NCI-H345 treated with DMSO at 0.1 percent for 48 hours (cell line): ENCODE results near the gene MKS1.

Experiments used
- DNase-seq: peaks from one replicate; lab custom pipeline; 2025; ENCODE audit not compliant: unreplicated experiment; lab: John Stamatoyannopoulos, UW

MKS1 gene

GRCh38 chr17:58245428-58246103 is 26.5 kb upstream of the MKS1 start:
- DNase-seq = no peak

- no peak for DNase-seq
Measured at GRCh38 chr17:58244963-58245362, 25.9 kb upstream of the MKS1 start.

DNA sequence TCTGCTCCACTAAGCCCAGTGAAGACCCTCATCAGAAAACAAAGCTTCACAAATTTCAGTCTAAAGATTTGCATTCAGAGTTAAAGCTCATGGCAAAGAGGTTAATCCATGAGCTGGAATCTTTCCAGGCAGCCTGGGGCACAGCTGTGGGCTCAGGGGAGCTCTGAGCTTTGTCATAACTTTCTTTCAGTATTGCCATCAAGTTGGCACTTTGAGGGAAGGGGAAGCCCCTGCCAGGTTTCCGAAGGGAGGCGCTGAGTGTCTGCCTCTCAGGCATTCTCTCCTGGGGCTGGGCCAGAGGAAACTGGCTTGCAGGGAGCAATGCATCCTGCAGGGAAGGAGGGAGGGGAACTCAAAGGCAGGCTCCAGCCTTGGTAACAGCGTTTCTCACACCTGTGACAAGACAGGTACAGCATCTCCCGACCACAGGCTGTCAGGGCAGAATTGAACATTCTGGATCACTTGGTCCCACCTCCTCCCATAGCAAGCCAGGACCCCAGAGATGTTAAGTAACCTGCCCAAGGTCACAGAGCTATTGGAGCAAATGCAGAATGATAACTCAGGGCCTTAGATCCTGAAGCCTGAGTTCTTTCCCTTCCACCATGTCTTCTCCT is 23.2 kb upstream of the MKS1 start:
- no peak for DNase-seq

GRCh38 chr17:58239987-58240386 is 20.9 kb upstream of the MKS1 start:
- no peak for DNase-seq

DNA sequence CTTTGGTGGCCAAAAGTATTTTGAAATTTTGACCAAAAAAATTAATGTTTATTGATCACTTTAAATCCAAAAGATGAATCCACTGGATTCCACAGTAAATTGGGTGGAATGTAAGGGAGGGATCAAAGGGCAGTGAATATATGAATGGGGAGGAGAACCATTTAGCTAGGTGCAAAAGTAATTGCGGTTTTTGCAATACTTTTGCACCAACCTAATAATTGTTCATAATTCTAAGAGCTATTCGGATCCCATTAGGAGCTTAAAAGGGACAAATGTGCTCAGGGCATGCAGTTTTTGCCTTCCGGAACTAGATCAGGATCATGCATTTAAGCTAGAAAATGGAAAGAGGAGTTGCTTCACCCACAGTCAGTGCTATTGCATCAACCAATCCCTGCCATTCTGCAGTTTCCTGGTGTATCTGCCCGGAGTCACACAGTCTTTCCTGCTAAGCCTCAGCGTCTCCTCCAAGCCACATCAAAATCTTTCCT is 19.1 kb upstream of the MKS1 start, which contains the start of gene LPO:
Gene LPO (plus strand): TSS at position 438 of the 488 bp plus-strand sequence. CDS start 4,396 bp downstream, outside the sequence.
- no peak for DNase-seq

DNA sequence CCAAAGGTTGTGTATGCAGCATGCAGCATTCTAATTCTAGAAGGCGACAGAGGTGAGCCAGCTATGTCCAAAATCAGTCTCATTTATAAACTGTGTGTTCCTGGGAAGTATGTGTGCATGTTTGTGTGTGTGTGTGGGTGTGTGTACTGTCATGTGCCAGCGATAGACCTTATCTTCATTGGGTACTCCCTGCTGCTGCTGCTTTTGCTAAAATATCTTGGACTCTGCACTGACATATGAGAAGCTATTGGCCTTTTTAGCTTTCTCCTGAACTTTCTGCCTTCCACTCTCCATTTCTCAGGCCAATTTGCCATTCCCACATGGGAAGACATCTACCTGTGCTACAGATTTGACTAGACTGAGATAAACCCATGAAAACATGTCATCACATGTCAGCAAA is 17.3 kb upstream of the MKS1 start:
- no peak for DNase-seq

- DNase-seq = no peak
Measured at GRCh38 chr17:58235821-58236220, 16.8 kb upstream of the MKS1 start.

DNA sequence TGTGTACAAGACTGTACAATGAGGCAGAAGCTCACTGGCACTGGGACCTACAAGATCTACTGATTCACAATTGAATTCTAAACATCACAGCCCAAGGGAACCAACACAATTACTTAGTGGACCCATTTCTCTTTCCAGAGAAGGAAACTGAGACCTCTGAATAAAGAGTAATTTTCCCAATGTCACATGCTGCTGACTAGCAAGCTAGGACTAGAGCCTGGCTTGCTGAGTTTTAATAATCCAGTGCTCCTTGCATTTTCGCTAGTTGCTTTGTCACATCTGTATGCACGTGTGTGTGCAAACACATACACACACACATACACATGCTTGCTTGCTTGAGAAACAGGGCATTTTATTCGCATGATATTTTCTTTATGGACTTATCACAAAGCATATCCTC is 15.5 kb upstream of the MKS1 start:
- no peak for DNase-seq

DNA sequence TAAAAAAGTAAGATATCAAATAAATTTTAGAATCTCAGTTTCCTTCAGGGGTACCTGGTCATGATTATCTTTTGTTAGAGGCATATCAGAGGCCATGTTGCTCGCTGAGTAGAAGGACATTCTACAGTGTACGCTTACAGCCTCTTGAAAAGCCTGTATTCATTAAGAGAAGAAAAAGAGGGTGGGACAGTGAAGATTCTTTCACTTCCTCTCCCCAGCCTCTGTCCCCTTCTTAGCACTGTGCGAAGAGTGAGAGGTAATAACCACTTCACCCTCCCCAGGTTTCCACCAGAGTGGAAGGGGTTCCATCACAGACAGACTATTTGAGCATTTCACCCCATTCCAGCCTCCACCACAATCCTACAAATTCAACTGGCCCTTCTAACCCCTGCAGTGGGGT is 14.5 kb upstream of the MKS1 start:
- DNase-seq = no peak

DNA sequence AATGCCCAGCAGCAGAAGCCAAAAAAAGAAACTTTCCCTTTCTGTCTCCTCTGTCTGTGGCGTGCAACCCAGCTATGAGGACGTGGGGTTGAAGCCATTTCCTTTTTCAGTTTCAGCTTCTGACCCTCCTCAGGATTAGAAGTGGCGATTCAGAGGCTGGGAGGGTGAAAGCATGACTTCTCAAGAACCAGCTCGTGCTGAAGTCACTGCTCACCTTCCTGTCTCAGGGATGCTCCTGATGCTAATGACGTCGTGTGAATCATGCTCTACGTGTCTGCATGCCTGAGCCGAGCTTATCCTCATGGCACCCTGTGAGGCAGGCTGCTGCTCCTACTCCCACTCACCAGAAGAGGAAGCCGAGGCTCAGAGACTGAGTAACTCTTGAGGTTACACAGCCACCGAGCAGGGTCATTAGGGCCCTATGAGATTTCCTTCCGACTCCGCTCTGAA is 13.7 kb upstream of the MKS1 start:
- DNase-seq = no peak

GRCh38 chr17:58231641-58232040 is 12.6 kb upstream of the MKS1 start:
- no peak for DNase-seq

GRCh38 chr17:58229881-58230280 is 10.8 kb upstream of the MKS1 start:
- no peak for DNase-seq

- DNase-seq = no peak
Measured at GRCh38 chr17:58229384-58229783, 10.3 kb upstream of the MKS1 start.

GRCh38 chr17:58228679-58229078 is 9.6 kb upstream of the MKS1 start:
- DNase-seq = no peak

DNA sequence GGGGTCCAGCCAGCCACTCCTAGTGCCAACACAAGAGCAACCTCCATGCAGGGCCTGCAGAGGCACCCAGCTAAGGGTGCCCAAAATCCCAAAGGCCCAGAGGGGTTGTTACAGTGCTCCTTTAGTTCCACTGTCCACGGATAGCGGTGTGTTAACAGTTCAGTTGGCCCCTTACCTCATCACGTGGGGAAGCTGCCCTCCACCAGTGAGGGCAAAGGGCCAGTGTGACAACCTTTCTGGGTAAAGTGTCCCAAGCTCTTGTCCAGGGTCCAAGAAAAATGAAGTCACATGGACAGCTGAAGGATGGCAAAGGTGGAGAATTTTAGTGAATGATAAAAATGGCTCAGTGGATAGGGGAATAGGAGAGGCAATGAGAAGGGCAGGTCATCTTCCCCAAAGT is 8.7 kb upstream of the MKS1 start:
- DNase-seq = no peak

GRCh38 chr17:58224315-58224714 is 5.3 kb upstream of the MKS1 start:
- DNase-seq = no peak

DNA sequence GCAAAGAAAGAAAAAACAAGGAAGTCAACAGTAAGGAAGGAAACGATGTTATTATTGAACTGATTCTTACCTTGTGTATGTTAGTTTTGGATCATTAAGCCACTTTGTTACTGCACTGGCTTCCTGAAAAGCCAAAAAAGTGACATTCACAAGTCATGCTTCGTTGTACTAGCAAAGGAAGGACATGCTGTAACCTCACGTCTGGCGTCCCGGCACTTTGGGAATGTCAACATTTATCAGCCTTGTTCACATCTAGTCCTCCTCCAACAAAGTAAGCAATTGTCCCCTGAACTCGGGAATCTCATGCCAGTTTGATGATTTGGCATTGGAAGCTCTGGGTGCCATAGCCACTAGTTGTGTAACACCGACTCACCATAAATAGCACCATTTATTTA is 731 bp upstream of the MKS1 start:
- DNase-seq = no peak

- no peak for DNase-seq
Measured at GRCh38 chr17:58217766-58218165, 1.3 kb downstream of the MKS1 start.

DNA sequence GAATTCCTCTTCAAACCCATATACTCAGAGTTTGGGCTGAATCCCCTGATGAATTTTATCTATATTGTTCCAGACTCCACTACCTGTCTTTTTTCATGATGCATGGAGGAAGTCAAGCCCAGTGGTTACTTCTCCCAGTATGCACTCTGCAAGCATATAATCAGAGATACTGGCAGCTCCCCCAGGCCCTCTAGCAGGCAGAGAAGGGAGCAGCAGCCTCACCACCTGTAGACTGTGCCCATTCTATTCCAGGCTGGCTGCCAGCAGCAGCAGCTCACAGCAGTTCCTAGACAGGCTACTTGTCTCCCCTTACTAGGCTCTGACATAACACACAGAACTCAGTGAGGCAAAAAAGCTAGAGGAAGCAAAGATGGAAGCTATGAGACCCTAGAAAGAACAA is 3.4 kb downstream of the MKS1 start:
- no peak for DNase-seq

DNA sequence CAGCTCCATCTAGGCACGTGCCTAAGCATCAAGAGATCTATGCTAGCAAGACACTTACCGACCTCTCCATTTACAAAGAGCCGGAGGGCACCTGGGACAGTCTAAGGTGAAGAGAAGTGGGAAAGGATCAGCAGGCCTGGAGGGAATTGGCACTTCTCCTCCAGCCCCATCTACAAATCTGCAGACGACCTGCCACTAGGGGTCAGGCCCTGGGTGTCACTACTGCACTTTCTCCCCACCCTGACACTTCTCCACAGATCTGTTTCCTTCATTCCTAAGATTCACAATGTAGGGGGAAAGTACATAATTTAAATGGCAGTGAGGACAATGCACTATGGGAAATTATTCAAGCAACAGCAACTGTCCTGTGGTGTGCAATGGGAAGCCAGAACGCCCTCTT is 8.1 kb downstream of the MKS1 start:
- DNase-seq = no peak

- DNase-seq = no peak
Measured at GRCh38 chr17:58208344-58208743, 10.7 kb downstream of the MKS1 start.

GRCh38 chr17:58207451-58207850 is 11.6 kb downstream of the MKS1 start:
- no peak for DNase-seq

- no peak for DNase-seq
Measured at GRCh38 chr17:58205936-58206335, 13.1 kb downstream of the MKS1 start.
